Measurements from ENCODE around the gene TSHZ2.
"Not testable (repeated sequence)": the region's sequence is repeated elsewhere in the genome, so short reads cannot be mapped to it uniquely, and the experiment has no call there.

TSHZ2 gene

GRCh38 chr20:53297154-53297529, 325.0 kb downstream of the TSHZ2 start:
- in situ Hi-C loops (cut with MboI; ENCODE audit: low sequenced_read_pairs) = no loop called here

GRCh38 chr20:53298260-53298659, 326.1 kb downstream of the TSHZ2 start:
- in situ Hi-C loops (cut with MboI; ENCODE audit: low sequenced_read_pairs) = no loop called here

GRCh38 chr20:53298911-53299310, 326.8 kb downstream of the TSHZ2 start:
- in situ Hi-C loops (cut with MboI; ENCODE audit: low sequenced_read_pairs) = no loop called here

- in situ Hi-C loops (cut with MboI; ENCODE audit: low sequenced_read_pairs) = no loop called here
Observed at GRCh38 chr20:53299831-53300230, 327.7 kb downstream of the TSHZ2 start.

GRCh38 chr20:53301869-53302268, 329.7 kb downstream of the TSHZ2 start:
- in situ Hi-C loops (cut with MboI; ENCODE audit: low sequenced_read_pairs) = no loop called here

GRCh38 chr20:53302695-53303412, 330.7 kb downstream of the TSHZ2 start:
- in situ Hi-C loops (cut with MboI; ENCODE audit: low sequenced_read_pairs) = no loop called here

- in situ Hi-C loops (cut with MboI; ENCODE audit: low sequenced_read_pairs) = no loop called here
Observed at GRCh38 chr20:53303413-53303760, 331.2 kb downstream of the TSHZ2 start.

GRCh38 chr20:53304146-53304545, 332.0 kb downstream of the TSHZ2 start:
- in situ Hi-C loops (cut with MboI; ENCODE audit: low sequenced_read_pairs) = no loop called here

- in situ Hi-C loops (cut with MboI; ENCODE audit: low sequenced_read_pairs) = no loop called here
Observed at GRCh38 chr20:53306192-53306805, 334.1 kb downstream of the TSHZ2 start.

GRCh38 chr20:53307964-53308597, 335.9 kb downstream of the TSHZ2 start:
- in situ Hi-C loops (cut with MboI; ENCODE audit: low sequenced_read_pairs) = no loop called here

- in situ Hi-C loops (cut with MboI; ENCODE audit: low sequenced_read_pairs) = no loop called here
Observed at GRCh38 chr20:53309515-53309914, 337.4 kb downstream of the TSHZ2 start.

- in situ Hi-C loops (cut with MboI; ENCODE audit: low sequenced_read_pairs) = no loop called here
Observed at GRCh38 chr20:53312957-53313356, 340.8 kb downstream of the TSHZ2 start.

GRCh38 chr20:53316206-53316937, 344.2 kb downstream of the TSHZ2 start:
- in situ Hi-C loops (cut with MboI; ENCODE audit: low sequenced_read_pairs) = no loop called here

- in situ Hi-C loops (cut with MboI; ENCODE audit: low sequenced_read_pairs) = no loop called here
Observed at GRCh38 chr20:53319200-53319599, 347.0 kb downstream of the TSHZ2 start.

- in situ Hi-C loops (cut with MboI; ENCODE audit: low sequenced_read_pairs) = no loop called here
Observed at GRCh38 chr20:53319716-53320115, 347.6 kb downstream of the TSHZ2 start.

GRCh38 chr20:53320701-53321100, 348.5 kb downstream of the TSHZ2 start:
- in situ Hi-C loops (cut with MboI; ENCODE audit: low sequenced_read_pairs) = no loop called here

- in situ Hi-C loops (cut with MboI; ENCODE audit: low sequenced_read_pairs) = no loop called here
Observed at GRCh38 chr20:53321596-53321995, 349.4 kb downstream of the TSHZ2 start.

- in situ Hi-C loops (cut with MboI; ENCODE audit: low sequenced_read_pairs) = no loop called here
Observed at GRCh38 chr20:53322651-53323050, 350.5 kb downstream of the TSHZ2 start.

- in situ Hi-C loops (cut with MboI; ENCODE audit: low sequenced_read_pairs) = not testable (repeated sequence)
Observed at GRCh38 chr20:53323460-53323859, 351.3 kb downstream of the TSHZ2 start.

- in situ Hi-C loops (cut with MboI; ENCODE audit: low sequenced_read_pairs) = no loop called here
Observed at GRCh38 chr20:53324816-53325215, 352.7 kb downstream of the TSHZ2 start.

- in situ Hi-C loops (cut with MboI; ENCODE audit: low sequenced_read_pairs) = no loop called here
Observed at GRCh38 chr20:53328961-53329360, 356.8 kb downstream of the TSHZ2 start.

- in situ Hi-C loops (cut with MboI; ENCODE audit: low sequenced_read_pairs) = no loop called here
Observed at GRCh38 chr20:53329781-53330180, 357.6 kb downstream of the TSHZ2 start.
